ENCODE data around the gene PLSCR3. TPM values are rescaled to one million over a fixed set of nuclear protein-coding genes. Genes with fewer than 3 reads are reported as not detected.

Gene PLSCR3
- total and polyA plus RNA-seq, 7 donors, result 13.9 to 20.5 (median 16.2) TPM

DNA sequence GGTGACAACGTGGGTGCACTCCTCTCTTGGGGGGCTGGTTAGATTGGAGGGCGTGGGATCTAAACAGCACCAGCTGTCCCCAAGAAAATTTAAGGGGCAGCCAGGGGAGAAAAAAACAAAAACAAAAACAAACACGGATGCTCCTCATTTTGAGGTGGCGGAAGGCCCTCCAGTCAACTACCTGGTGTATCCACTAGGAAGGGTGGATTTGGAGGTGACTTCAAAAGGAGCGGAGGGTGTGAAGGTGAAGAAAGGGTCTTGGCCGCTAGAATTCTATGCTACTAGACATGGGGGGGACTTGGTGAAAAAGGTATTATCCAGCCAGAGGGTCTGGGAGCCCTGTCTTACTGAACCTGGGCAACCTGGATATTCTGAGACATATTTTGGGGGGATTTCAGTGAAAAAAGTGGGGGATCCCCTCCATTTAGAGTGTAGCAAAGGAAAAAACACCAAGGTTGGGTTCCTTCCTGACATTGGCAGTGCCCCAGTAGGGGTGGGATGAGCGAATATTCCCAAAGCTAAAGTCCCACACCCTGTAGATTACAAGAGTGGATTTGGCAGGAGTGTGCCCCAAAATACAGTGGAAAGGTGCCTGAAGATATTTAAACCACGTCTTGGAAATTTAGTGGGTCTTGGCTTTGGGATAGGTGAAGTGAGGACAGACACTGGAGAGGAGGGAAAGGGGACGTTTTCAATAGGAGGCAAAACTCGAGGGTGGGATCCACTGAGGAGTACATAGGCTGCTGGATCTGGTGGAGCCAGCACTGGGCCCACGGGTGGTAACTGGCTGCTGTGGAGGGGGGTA, 44.5 kb upstream of the PLSCR3 start:
- intact Hi-C loops (cut with DNase I), result loop anchor here (2.0 to 10.0 kb wide), 6 partner anchors 42 to 246 kb away; partner anchors contain the start of genes KCTD11 (in 2 of the 2), SENP3 (in 2 of the 2), SLC35G6 (in 1 of the 2) and TP53 (in 1 of the 2)
- peaks cover 48% of the 10 kb centered on the region for H3K4me1 ChIP-seq
- peak overlapping the region; percentile 72 for H3K4me3 ChIP-seq
- H3K9me3 ChIP-seq, result no peaks in the 10 kb centered on the region
- no peaks in the 10 kb centered on the region for H3K27me3 ChIP-seq (ENCODE audit: insufficient read depth in 3 of 3, low read length in 2 of 3)
- H3K36me3 ChIP-seq (ENCODE audit: insufficient read depth in 1 of 2, low read depth in 1 of 2), result no peaks in the 10 kb centered on the region
- ATAC-seq (no peak), DNase-seq (no peak)
- peak overlapping the region; percentile 100 for H3K27ac ChIP-seq
- 49 to 66% (median 53%) methylated on average over 11 of the region's 11 CpGs for WGBS, 3 donors
- TF ChIP-seq, protein P1, sequence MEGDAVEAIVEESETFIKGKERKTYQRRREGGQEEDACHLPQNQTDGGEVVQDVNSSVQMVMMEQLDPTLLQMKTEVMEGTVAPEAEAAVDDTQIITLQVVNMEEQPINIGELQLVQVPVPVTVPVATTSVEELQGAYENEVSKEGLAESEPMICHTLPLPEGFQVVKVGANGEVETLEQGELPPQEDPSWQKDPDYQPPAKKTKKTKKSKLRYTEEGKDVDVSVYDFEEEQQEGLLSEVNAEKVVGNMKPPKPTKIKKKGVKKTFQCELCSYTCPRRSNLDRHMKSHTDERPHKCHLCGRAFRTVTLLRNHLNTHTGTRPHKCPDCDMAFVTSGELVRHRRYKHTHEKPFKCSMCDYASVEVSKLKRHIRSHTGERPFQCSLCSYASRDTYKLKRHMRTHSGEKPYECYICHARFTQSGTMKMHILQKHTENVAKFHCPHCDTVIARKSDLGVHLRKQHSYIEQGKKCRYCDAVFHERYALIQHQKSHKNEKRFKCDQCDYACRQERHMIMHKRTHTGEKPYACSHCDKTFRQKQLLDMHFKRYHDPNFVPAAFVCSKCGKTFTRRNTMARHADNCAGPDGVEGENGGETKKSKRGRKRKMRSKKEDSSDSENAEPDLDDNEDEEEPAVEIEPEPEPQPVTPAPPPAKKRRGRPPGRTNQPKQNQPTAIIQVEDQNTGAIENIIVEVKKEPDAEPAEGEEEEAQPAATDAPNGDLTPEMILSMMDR (IDR thresholded peaks at IDR 0.05), result no peak

DNA sequence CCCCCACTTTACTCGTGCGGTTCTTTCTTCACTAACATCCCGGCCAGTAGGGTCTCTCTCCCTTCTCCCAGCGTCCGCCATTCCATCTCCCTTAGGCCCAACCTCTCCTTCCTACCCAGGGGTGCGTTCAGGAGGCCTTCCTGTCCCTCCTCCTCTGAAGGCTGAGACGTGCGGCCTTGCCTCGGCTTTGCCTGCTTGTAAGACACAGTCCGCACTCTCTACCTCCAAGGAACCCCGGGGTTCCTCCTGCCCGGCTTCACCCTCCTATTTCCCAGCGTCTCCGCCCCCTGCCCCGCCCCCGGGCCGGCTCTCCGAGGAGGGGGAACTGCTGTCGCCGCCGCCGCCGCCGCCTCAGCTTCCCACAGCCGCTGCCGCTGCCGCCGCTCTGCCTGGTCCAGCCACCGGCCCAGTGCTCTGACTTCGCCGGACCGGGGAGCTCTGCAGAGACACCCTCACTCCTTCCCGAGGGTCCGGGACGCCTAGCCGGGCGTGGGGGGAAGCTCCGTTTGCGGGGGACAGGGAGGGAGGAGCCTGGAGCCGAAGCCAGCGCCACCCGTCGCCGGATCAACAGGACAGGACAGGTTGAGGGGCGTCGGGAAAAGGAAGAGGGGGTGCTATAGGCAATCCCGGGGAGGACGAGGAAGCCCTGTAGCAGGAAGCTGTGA, 43.8 kb upstream of the PLSCR3 start:
- intact Hi-C loops (cut with DNase I), result loop anchor here (2.0 to 10.0 kb wide), 6 partner anchors 43 to 247 kb away; partner anchors contain the start of genes KCTD11 (in 2 of the 2), SENP3 (in 2 of the 2), SLC35G6 (in 1 of the 2) and TP53 (in 1 of the 2)
- Histone ChIP-seq H3K27ac (peak overlapping the region; percentile 100), H3K27me3 (ENCODE audit: insufficient read depth in 3 of 3, low read length in 2 of 3) (no peaks in the 10 kb centered on the region), H3K4me3 (peak overlapping the region; percentile 72), H3K4me1 (peaks cover 44% of the 10 kb centered on the region), H3K9me3 (no peaks in the 10 kb centered on the region), H3K36me3 (ENCODE audit: insufficient read depth in 1 of 2, low read depth in 1 of 2) (no peaks in the 10 kb centered on the region)
- peak; percentile 76 to 85 for DNase-seq
- 29 to 39% (median 29%) methylated on average over 47 to 48 of the region's 48 CpGs for WGBS, 3 donors
- peak in 1 of 4 donors; percentile 6 for ATAC-seq
- TF ChIP-seq, protein P1 (IDR thresholded peaks at IDR 0.05), result no peak

DNA sequence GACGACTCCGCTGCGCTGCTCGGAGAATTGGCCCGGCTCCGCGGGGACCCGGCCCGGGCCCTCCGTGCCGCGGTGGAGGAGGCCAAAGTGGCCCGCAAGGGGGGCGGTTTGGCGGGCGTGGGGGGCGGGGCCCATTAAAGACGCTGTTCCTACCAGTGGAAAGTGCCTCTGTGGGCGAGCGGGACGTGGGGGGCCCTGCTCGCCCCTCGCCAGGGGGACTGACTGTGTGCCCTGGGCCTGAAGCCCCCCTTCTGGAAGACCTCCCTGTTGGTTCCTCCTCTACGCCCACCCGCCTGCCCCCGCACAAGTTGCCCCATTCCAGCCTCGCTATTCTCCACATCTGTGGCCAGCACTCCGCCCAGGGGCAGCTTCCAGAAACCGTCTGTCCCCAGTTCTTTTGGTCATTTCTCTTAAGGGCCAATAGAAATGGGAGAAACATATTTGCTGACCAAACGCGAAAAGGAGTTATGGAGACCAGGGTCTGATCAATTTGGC, 43.1 kb upstream of the PLSCR3 start:
- TF ChIP-seq, protein P1 (IDR thresholded peaks at IDR 0.05), result no peak
- DNase-seq (no peak), ATAC-seq (peak in 1 of 4 donors; percentile 0)
- Histone ChIP-seq H3K36me3 (ENCODE audit: insufficient read depth in 1 of 2, low read depth in 1 of 2) (no peaks in the 10 kb centered on the region), H3K4me3 (peak overlapping the region; percentile 72), H3K9me3 (no peaks in the 10 kb centered on the region), H3K27ac (peak overlapping the region; percentile 100), H3K27me3 (ENCODE audit: insufficient read depth in 3 of 3, low read length in 2 of 3) (no peaks in the 10 kb centered on the region), H3K4me1 (peaks cover 44% of the 10 kb centered on the region)
- 23 to 35% (median 32%) methylated on average over 19 to 31 of the region's 31 CpGs for WGBS, 3 donors
- intact Hi-C loops (cut with DNase I), result loop anchor here (5.0 to 10.0 kb wide), 3 partner anchors 85 to 247 kb away; partner anchors contain the start of genes KCTD11 (in 1 of the 2), SENP3 (in 1 of the 2), TP53 (in 1 of the 2) and WRAP53 (in 1 of the 2)

DNA sequence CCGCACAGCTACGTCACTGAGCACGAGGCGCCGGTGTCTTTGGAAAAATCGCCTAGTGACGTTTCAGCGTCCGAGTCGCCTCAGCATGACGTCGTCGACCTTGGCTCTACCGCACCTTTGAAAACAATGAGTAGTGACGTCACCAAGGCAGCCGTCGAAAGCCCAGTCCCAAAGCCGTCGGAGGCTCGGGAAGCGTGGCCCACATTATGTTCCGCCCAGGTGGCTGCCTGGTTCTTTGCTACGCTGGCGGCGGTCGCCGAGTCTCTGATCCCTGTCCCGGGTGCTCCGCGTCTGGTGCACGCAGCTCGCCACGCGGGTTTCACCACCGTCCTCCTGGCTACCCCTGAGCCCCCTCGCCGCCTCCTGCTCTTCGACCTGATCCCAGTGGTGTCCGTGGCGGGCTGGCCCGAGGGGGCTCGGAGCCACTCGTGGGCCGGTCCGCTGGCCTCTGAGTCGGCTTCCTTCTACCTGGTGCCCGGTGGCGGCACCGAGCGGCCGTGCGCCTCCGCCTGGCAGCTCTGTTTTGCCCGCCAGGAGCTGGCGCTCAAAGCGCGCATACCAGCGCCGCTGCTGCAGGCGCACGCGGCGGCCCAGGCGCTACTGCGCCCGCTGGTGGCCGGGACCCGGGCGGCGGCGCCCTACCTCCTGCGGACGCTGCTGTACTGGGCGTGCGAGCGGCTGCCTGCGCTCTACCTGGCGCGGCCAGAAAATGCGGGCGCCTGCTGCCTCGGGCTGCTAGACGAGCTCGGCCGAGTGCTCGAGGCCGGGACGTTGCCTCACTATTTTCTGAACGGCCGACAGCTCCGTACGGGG, 42.4 kb upstream of the PLSCR3 start:
- Histone ChIP-seq H3K4me1 (peaks cover 44% of the 10 kb centered on the region), H3K27me3 (ENCODE audit: insufficient read depth in 3 of 3, low read length in 2 of 3) (no peaks in the 10 kb centered on the region), H3K9me3 (no peaks in the 10 kb centered on the region), H3K36me3 (ENCODE audit: insufficient read depth in 1 of 2, low read depth in 1 of 2) (no peaks in the 10 kb centered on the region), H3K4me3 (peak overlapping the region; percentile 72), H3K27ac (peak overlapping the region; percentile 100)
- WGBS, 3 donors, result 3 to 4% (median 3%) methylated on average over 84 to 92 of the region's 92 CpGs
- intact Hi-C loops (cut with DNase I), result loop anchor here (5.0 to 10.0 kb wide), 3 partner anchors 84 to 248 kb away; partner anchors contain the start of genes KCTD11 (in 1 of the 2), SENP3 (in 1 of the 2), TP53 (in 1 of the 2) and WRAP53 (in 1 of the 2)
- DNase-seq (peak; percentile 83 to 91), ATAC-seq (peak; percentile 70 to 79 (median 78))
- TF ChIP-seq, protein P1 (IDR thresholded peaks at IDR 0.05), result peak; percentile 88
